CD8-positive, alpha-beta memory T cell (primary cell): ENCODE measurements around the gene FAF1. TPM values are rescaled to one million over a fixed set of nuclear protein-coding genes. Genes with fewer than 3 reads are reported as not detected.
"Not testable (repeated sequence)": the region's sequence is repeated elsewhere in the genome, so short reads cannot be mapped to it uniquely, and the experiment has no call there.

Experiments used
- CTCF ChIA-PET: fragments of 350-600 bp; sonication (Branson Sonifier 250); formaldehyde crosslinking; loops from one replicate; lab custom pipeline; 2021; ENCODE audit warnings: antibody characterized with exemption; lab: Charles Lee
- POLR2A ChIA-PET: fragments of 350-600 bp; sonication (Branson Sonifier 250); formaldehyde crosslinking; loops from one replicate; lab custom pipeline; 2021; ENCODE audit warnings: antibody characterized with exemption; lab: Charles Lee
- DNase-seq, 5 donors: peaks; one replicate each; pipeline versions ENCODE4 v3.0.0 to v3.0.0-alpha.2; 2020 to 2022; ENCODE audit warnings: mixed read lengths in 1 of 5
- H3K27ac ChIP-seq: one replicate; pipeline ENCODE4 v1.7.0; 2013; ENCODE audit warnings: low read depth, mild to moderate bottlenecking, low read length, moderate library complexity
- H3K27me3 ChIP-seq: 2 replicates; pipeline ENCODE4 v1.7.0; 2013; ENCODE audit warnings: low read length, mild to moderate bottlenecking; ENCODE audit not compliant: insufficient read depth, poor library complexity, severe bottlenecking
- H3K36me3 ChIP-seq: 2 replicates; pipeline ENCODE4 v1.7.0; 2013; ENCODE audit warnings: mild to moderate bottlenecking, low read length, moderate library complexity; ENCODE audit not compliant: insufficient read depth
- H3K4me1 ChIP-seq: 2 replicates; pipeline ENCODE4 v1.7.0; 2013; ENCODE audit warnings: mild to moderate bottlenecking, low read length, moderate library complexity; ENCODE audit not compliant: insufficient read depth
- H3K4me3 ChIP-seq: 2 replicates; pipeline ENCODE4 v1.7.0; 2013; ENCODE audit warnings: mild to moderate bottlenecking, low read length
- H3K9me3 ChIP-seq: 2 replicates; pipeline ENCODE4 v1.7.0; 2013; ENCODE audit warnings: mild to moderate bottlenecking, low read length
- H3K27ac Mint-ChIP-seq, 8 donors: one replicate each; pipeline ENCODE4 v1.8.0; 2020 to 2021; ENCODE audit warnings: mixed read lengths in 8 of 8, mild to moderate bottlenecking in 6 of 8, inconsistent platforms in 3 of 8, moderate library complexity in 3 of 8
- H3K27me3 Mint-ChIP-seq, 2 donors: one replicate each; pipeline ENCODE4 v1.8.0; 2020 to 2021; ENCODE audit warnings: mixed read lengths in 2 of 2, mild to moderate bottlenecking in 1 of 2, moderate library complexity in 1 of 2
- H3K36me3 Mint-ChIP-seq, 3 donors: one replicate each; pipeline ENCODE4 v1.8.0; 2020 to 2021; ENCODE audit warnings: mixed read lengths in 3 of 3, inconsistent platforms in 1 of 3, mild to moderate bottlenecking in 1 of 3
- H3K4me1 Mint-ChIP-seq, 3 donors: one replicate each; pipeline ENCODE4 v1.8.0; 2020 to 2021; ENCODE audit warnings: mixed read lengths in 3 of 3, inconsistent platforms in 1 of 3, mild to moderate bottlenecking in 1 of 3
- H3K4me3 Mint-ChIP-seq, 7 donors: one replicate each; pipeline ENCODE4 v1.8.0; 2020 to 2021; ENCODE audit warnings: mixed read lengths in 7 of 7, mild to moderate bottlenecking in 6 of 7, moderate library complexity in 4 of 7, inconsistent platforms in 2 of 7
- H3K9me3 Mint-ChIP-seq, 5 donors: one replicate each; pipeline ENCODE4 v1.8.0; 2020 to 2022; ENCODE audit warnings: mixed read lengths in 5 of 5, mild to moderate bottlenecking in 3 of 5, moderate library complexity in 2 of 5, inconsistent platforms in 1 of 5
- polyA plus RNA-seq: library from polyadenylated mRNA; unstranded; fragments of 300-500 nt; fragmentation: Illumina TruSeq; gene quantifications from one replicate; pipeline ENCODE4 v1.2.3, GENCODE V29; 2021
- total RNA-seq, 2 experiments: library from RNA; stranded (reverse); gene quantifications; one replicate each; pipeline ENCODE4 v1.2.3, GENCODE V29; 2021

Gene FAF1
- total and polyA plus RNA-seq, 3 experiments from 2014 or later, result 66.4 to 87.1 (median 78.2) TPM

- no peaks in the 10 kb centered on the region for H3K27me3 ChIP-seq
- H3K4me3 ChIP-seq, result no peak overlapping the region
- Mint-ChIP-seq H3K4me3 (peak overlapping the region in 1 of 7 donors; percentile 20), H3K4me1 (peaks cover 19 to 45% (median 22%) of the 10 kb centered on the region in 3 donors), H3K27me3 (no peaks in the 10 kb centered on the region), H3K9me3 (peaks cover 0 to 2% (median 0%) of the 10 kb centered on the region in 5 donors), H3K36me3 (peaks cover 3 to 17% (median 7%) of the 10 kb centered on the region in 3 donors), H3K27ac (peak overlapping the region in 1 of 8 donors; percentile 72)
- no peak overlapping the region for H3K27ac ChIP-seq
- ChIA-PET POLR2A (no interaction called here), CTCF (no interaction called here)
- no peaks in the 10 kb centered on the region for H3K36me3 ChIP-seq
- H3K4me1 ChIP-seq, result no peaks in the 10 kb centered on the region
- no peak for DNase-seq
- H3K9me3 ChIP-seq, result no peaks in the 10 kb centered on the region
Observed at GRCh38 chr1:50832167-50832566, 127.9 kb downstream of the FAF1 start.

DNA sequence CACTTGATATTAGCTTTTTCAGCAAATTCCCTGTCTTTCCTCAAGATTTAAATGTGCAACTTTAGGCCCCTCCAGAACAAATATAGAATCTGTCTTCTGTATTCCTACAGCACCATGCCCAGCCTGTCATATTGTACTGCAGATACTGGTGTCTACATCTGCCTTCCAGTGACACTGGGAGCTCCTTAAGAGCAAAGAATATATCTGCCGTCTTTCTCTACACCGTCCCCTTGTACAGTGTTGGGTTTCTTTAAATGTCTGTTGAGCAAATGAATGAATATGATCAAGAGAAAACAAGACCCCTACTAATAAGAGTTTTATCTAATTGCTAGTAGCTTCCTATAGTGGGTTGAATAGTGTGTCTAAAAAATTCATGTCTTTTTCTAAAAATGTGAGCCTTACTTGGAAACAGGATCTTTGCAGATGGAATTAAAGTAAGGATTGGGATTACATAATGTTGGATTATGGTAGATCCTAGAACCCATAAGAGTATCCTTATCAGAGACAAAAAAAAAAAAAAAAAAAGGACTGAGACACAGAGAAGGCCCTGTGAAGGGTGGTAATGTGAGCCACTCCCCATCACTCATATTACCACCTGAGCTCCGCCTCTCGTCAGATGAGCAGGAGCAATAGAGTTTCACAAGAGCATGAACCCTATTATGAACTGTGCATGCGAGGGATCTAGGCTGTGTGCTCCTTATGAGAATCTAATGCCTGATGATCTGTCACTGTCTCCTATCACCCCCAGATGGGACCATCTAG lies 128.6 kb downstream of the FAF1 start:
- H3K36me3 Mint-ChIP-seq, result peaks cover 3 to 15% (median 6%) of the 10 kb centered on the region in 3 donors
- H3K9me3 Mint-ChIP-seq, result peaks cover 0 to 2% (median 0%) of the 10 kb centered on the region in 5 donors
- ChIA-PET POLR2A (no interaction called here), CTCF (no interaction called here)
- peak overlapping the region in 1 of 8 donors; percentile 72 for H3K27ac Mint-ChIP-seq
- H3K27me3 Mint-ChIP-seq, result no peaks in the 10 kb centered on the region
- no peaks in the 10 kb centered on the region for H3K27me3 ChIP-seq
- H3K9me3 ChIP-seq, result no peaks in the 10 kb centered on the region
- DNase-seq, result no peak
- H3K4me1 Mint-ChIP-seq, result peaks cover 19 to 45% (median 22%) of the 10 kb centered on the region in 3 donors
- H3K27ac ChIP-seq, result no peak overlapping the region
- H3K4me3 ChIP-seq, result no peak overlapping the region
- H3K36me3 ChIP-seq, result no peaks in the 10 kb centered on the region
- no peak overlapping the region for H3K4me3 Mint-ChIP-seq
- no peaks in the 10 kb centered on the region for H3K4me1 ChIP-seq

- no peaks in the 10 kb centered on the region for H3K36me3 ChIP-seq
- Mint-ChIP-seq H3K4me3 (no peak overlapping the region), H3K27ac (no peak overlapping the region), H3K9me3 (peaks cover 0 to 2% (median 0%) of the 10 kb centered on the region in 5 donors), H3K36me3 (peaks cover 2 to 17% (median 6%) of the 10 kb centered on the region in 3 donors), H3K4me1 (peaks cover 17 to 45% (median 21%) of the 10 kb centered on the region in 3 donors), H3K27me3 (no peaks in the 10 kb centered on the region)
- H3K9me3 ChIP-seq, result no peaks in the 10 kb centered on the region
- CTCF ChIA-PET, result no interaction called here
- no peak overlapping the region for H3K27ac ChIP-seq
- no peak overlapping the region for H3K4me3 ChIP-seq
- DNase-seq, result no peak
- no peaks in the 10 kb centered on the region for H3K27me3 ChIP-seq
- no peaks in the 10 kb centered on the region for H3K4me1 ChIP-seq
- POLR2A ChIA-PET, result no interaction called here
Observed at GRCh38 chr1:50830621-50831020, 129.4 kb downstream of the FAF1 start.

DNA sequence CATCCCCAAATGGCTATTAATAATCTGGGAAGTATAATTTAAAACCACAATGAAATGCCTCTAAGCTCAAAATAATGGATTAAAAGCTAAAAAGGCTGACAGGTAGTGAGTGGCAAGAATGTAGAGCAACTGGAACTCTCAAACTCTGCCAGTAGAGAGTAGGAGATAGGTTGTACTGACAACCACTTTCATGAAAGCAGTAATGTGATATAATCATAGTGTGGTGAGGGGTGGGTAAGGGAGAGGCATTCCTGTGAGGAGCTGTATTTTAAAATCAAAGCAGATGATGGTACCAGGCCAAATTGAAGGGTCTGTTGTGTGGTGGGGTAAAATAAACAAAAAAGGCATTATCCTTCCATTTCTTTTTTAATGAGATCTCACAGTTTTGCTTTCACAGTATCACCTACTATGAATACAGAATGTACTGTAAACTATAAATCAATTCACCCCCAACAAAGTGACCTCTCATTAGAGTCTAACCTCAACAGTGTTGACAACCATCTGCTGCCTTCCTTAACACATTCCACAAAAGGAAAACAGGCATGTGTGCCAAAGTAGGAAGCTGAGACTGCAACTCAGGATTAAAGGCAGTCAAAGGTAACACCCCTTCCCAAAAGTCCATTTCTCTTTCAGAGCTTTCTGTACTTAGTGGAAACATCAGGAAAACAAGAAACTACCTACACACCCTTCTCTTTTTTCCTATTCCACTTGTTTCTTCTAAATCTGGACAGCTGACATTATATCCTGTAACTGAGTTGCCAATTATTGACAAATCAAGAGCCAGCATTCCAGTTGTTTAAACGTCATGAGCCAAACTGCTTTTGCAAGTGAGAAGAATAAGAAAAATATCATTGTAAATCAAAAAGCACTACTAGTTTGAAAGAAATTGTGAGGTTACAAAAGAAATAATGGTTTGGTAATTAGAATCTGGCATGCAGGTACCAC lies 130.8 kb downstream of the FAF1 start:
- no peaks in the 10 kb centered on the region for H3K27me3 Mint-ChIP-seq
- H3K4me1 ChIP-seq, result no peaks in the 10 kb centered on the region
- no peaks in the 10 kb centered on the region for H3K9me3 ChIP-seq
- no peaks in the 10 kb centered on the region for H3K36me3 ChIP-seq
- peak overlapping the region in 3 of 8 donors; percentile 14 to 56 (median 17) for H3K27ac Mint-ChIP-seq
- H3K9me3 Mint-ChIP-seq, result peaks cover 0 to 2% (median 0%) of the 10 kb centered on the region in 5 donors
- no peaks in the 10 kb centered on the region for H3K27me3 ChIP-seq
- H3K36me3 Mint-ChIP-seq, result peaks cover 2 to 15% (median 3%) of the 10 kb centered on the region in 3 donors
- H3K27ac ChIP-seq, result no peak overlapping the region
- H3K4me3 Mint-ChIP-seq, result no peak overlapping the region
- H3K4me3 ChIP-seq, result no peak overlapping the region
- ChIA-PET POLR2A (no interaction called here), CTCF (no interaction called here)
- H3K4me1 Mint-ChIP-seq, result peaks cover 21 to 43% (median 22%) of the 10 kb centered on the region in 3 donors
- no peak for DNase-seq

- Histone ChIP-seq H3K9me3 (no peaks in the 10 kb centered on the region), H3K27me3 (no peaks in the 10 kb centered on the region), H3K4me1 (no peaks in the 10 kb centered on the region), H3K27ac (no peak overlapping the region), H3K36me3 (no peaks in the 10 kb centered on the region), H3K4me3 (no peak overlapping the region)
- H3K36me3 Mint-ChIP-seq, result peaks cover 1 to 15% (median 2%) of the 10 kb centered on the region in 3 donors
- no peaks in the 10 kb centered on the region for H3K27me3 Mint-ChIP-seq
- no peak overlapping the region for H3K27ac Mint-ChIP-seq
- DNase-seq, result no peak
- CTCF ChIA-PET, result no interaction called here
- H3K9me3 Mint-ChIP-seq, result peaks cover 0 to 2% (median 0%) of the 10 kb centered on the region in 5 donors
- H3K4me1 Mint-ChIP-seq, result peaks cover 11 to 38% (median 16%) of the 10 kb centered on the region in 3 donors
- no peak overlapping the region for H3K4me3 Mint-ChIP-seq
- POLR2A ChIA-PET, result no interaction called here
Observed at GRCh38 chr1:50827546-50827945, 132.5 kb downstream of the FAF1 start.

DNA sequence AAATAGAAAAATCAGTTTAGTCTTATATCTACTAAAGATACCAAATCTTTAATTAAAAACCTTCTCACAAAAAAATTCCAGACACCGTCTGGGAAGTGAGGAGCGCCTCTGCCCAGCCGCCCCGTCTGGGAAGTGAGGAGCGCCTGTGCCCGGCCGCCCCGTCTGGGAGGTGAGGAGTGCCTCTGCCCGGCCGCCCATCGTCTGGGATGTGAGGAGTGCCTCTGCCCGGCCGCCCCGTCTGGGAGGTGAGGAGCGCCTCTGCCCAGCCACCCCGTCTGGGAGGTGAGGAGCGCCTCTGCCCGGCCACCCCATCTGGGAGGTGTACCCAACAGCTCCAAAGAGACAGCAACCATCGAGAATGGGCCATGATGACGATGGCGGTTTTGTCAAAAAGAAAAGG lies 133.3 kb downstream of the FAF1 start:
- H3K36me3 ChIP-seq, H3K27ac ChIP-seq, H3K9me3 ChIP-seq, CTCF ChIA-PET, H3K27me3 ChIP-seq, H3K9me3 Mint-ChIP-seq, H3K27me3 Mint-ChIP-seq, POLR2A ChIA-PET, H3K4me1 ChIP-seq, H3K27ac Mint-ChIP-seq, H3K4me3 ChIP-seq, DNase-seq, H3K4me3 Mint-ChIP-seq: not testable (repeated sequence)
- Mint-ChIP-seq H3K36me3 (peaks cover 1 to 15% (median 2%) of the 10 kb centered on the region in 3 donors), H3K4me1 (peaks cover 15 to 35% (median 16%) of the 10 kb centered on the region in 3 donors)

DNA sequence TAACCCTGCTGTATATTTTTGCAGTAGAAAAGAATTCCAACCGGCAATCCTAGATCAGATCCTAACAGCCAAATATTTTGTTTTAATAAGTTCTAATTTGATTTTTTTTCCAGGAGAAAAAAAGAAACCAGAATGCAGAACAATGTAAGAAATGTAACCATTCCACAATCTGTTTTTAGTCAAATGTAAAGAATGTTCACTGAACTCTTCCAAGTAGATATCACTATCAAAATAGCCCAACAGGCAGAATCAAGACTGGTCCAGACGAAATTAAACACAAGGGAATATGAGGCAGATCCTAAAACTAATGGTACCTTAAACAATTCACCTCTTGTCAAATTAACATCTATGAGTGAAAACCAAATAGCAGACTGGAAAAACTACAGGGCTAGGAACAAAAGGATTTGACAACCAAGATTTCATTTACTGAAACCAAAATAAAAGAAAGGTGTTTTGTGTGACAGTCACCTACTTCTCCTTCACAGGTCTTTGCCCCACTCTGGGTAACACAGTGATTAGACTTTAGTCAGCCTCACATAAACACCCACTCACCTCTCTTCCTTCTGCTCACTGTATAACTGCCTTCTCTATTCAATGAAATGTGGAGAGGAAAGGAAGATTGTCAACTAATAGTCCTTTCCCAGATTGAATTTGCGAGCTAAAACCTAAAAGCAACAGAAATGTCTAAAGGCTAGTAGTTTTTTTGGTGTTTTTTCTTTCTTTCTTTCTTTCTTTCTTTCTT lies 137.9 kb downstream of the FAF1 start:
- Mint-ChIP-seq H3K4me3 (no peak overlapping the region), H3K4me1 (peaks cover 11 to 17% (median 15%) of the 10 kb centered on the region in 3 donors), H3K27ac (no peak overlapping the region), H3K9me3 (peaks cover 0 to 2% (median 0%) of the 10 kb centered on the region in 5 donors), H3K27me3 (no peaks in the 10 kb centered on the region), H3K36me3 (peaks cover 0 to 11% (median 2%) of the 10 kb centered on the region in 3 donors)
- Histone ChIP-seq H3K27me3 (no peaks in the 10 kb centered on the region), H3K4me3 (no peak overlapping the region), H3K9me3 (no peaks in the 10 kb centered on the region), H3K4me1 (no peaks in the 10 kb centered on the region), H3K27ac (no peak overlapping the region), H3K36me3 (no peaks in the 10 kb centered on the region)
- DNase-seq, result no peak
- CTCF ChIA-PET, result no interaction called here
- POLR2A ChIA-PET, result no interaction called here
